DND-41 (cell line): ENCODE measurements around the gene TAP1.

Experiments used
- CTCF ChIP-seq: IDR thresholded peaks from 2 replicates; pipeline ENCODE4 v1.5.1; 2012; ENCODE audit warnings: borderline replicate concordance, low read length, moderate library complexity, mild to moderate bottlenecking; ENCODE audit not compliant: poor library complexity, severe bottlenecking; ENCODE audit errors: extremely low read depth
- EZH2 ChIP-seq: IDR thresholded peaks from 3 replicates; pipeline ENCODE4 v1.6.1; 2012; ENCODE audit warnings: borderline replicate concordance, low read depth, mild to moderate bottlenecking, moderate library complexity, low read length, inconsistent platforms; ENCODE audit not compliant: severe bottlenecking

GRCh38 chr6:32843331-32843978 is 10.0 kb downstream of the TAP1 start:
- TF ChIP-seq CTCF (no peak), EZH2 (no peak)
